22Rv1 (cell line): ENCODE data around the gene CAMK2B.

Experiments
- H3K27ac ChIP-seq: fragments of 450-650 bp; 2 replicates; pipeline ENCODE4 v1.5.1; 2017
- CTCF ChIP-seq: fragments of 450-650 bp; IDR thresholded peaks from 2 replicates; pipeline ENCODE4 v1.5.1; 2017; ENCODE audit warnings: mild to moderate bottlenecking
- ZFX ChIP-seq: fragments of 450-650 bp; IDR thresholded peaks from 2 replicates; pipeline ENCODE4 v1.6.1; 2017; ENCODE audit warnings: antibody characterized with exemption, borderline replicate concordance

Gene CAMK2B

GRCh38 chr7:44280993-44281721 lies 44.2 kb downstream of the CAMK2B start:
- H3K27ac ChIP-seq, result no peak overlapping the region
- TF ChIP-seq ZFX (no peak), CTCF (no peak)

- TF ChIP-seq CTCF (no peak), ZFX (no peak)
- no peak overlapping the region for H3K27ac ChIP-seq
Observed at GRCh38 chr7:44280636-44280992, 44.8 kb downstream of the CAMK2B start.

- TF ChIP-seq CTCF (no peak), ZFX (no peak)
- H3K27ac ChIP-seq, result no peak overlapping the region
Observed at GRCh38 chr7:44279731-44280505, 45.5 kb downstream of the CAMK2B start.

GRCh38 chr7:44279286-44279685 lies 46.1 kb downstream of the CAMK2B start:
- TF ChIP-seq ZFX (no peak), CTCF (no peak)

GRCh38 chr7:44278451-44279161 lies 46.8 kb downstream of the CAMK2B start:
- H3K27ac ChIP-seq, result no peak overlapping the region
- TF ChIP-seq ZFX, result no peak
- no peak for TF ChIP-seq CTCF

More at GRCh38 chr7:44279286-44279685, 46.1 kb downstream of the CAMK2B start:
- H3K27ac ChIP-seq, result no peak overlapping the region

- H3K27ac ChIP-seq, result no peak overlapping the region
- TF ChIP-seq CTCF, result no peak
- no peak for TF ChIP-seq ZFX
Observed at GRCh38 chr7:44277851-44278250, 47.5 kb downstream of the CAMK2B start.
